GM18873 (cell line): ENCODE measurements around the gene CLASRP.

Experiments
- ATAC-seq: cut with Tn5 transposase; IDR thresholded peaks from one replicate; pipeline ENCODE4 v1.9.1; 2021; ENCODE audit warnings: mild to moderate bottlenecking, moderate library complexity, moderate number of reproducible peaks; ENCODE audit not compliant: unreplicated experiment, low FRiP score

Gene CLASRP

DNA sequence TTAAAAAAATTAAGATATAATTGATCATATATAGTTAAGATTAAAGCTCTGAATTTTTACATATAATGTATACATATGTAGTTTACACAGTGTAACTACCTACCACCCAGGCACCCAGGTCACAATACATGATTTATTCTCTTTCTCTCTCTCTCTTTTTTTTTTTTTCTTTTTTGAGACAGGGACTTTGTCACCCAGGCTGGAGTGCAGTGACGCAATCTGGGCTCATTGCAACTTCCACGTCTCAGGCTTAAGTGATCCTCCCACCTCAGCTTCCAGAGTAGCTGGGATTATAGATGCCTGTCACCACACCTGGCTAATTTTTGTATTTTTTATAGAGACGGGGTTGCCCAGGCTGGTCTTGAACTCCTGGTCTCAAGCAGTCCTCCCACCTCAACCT lies 18.8 kb upstream of the CLASRP start:
- ATAC-seq: no peak

DNA sequence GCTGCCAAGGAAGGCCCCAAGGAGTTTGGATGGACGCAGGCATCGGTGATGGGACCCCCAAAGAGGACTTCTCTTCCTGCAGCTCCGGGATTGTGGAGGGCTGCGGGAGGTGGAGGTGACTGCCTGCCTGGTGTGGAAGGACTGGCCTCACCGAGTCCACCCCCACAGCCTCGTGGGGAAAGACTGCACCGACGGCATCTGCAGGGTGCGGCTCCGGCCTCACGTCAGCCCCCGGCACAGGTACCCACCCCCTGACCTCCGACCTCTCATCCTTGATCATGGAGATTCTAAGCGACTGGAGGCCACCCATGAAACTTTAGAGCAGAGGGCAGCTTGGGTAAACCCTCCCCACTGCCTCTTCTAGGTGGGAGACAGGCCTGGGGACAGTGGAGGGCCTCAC lies 16.9 kb upstream of the CLASRP start:
- no peak for ATAC-seq

DNA sequence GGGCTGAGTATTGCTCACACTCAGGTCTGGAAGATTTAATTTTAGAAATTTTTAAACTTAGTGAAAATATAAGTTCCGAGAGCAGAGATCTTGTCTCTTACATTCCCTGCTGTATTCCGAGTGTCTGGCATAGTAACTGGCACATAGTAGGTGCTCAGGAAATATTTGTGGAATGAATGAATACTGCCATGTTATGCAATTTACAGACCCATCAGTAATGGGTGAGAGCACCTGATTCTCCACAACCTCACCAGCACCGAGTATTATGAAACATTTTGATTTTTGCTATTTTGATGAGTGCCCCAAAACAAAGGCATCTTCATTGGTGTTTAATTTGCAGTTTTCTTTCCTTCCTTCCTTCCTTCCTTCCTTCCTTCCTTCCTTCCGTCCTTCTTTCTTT lies 15.8 kb upstream of the CLASRP start:
- no peak for ATAC-seq

DNA sequence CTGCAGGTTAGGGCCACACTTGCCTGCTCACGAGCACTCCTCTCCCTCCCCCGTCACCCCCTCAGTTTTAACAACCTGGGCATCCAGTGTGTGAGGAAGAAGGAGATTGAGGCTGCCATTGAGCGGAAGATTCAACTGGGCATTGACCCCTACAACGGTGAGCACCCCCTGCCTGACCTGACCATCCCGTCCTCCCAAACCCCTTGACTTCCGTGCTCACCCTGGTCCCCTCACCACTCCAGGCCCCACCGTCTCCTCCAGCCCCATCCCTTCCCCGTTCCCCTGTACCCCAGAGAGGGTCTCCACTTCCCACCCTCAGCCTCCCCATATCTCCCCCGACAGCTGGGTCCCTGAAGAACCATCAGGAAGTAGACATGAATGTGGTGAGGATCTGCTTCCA lies 13.6 kb upstream of the CLASRP start:
- no peak for ATAC-seq

DNA sequence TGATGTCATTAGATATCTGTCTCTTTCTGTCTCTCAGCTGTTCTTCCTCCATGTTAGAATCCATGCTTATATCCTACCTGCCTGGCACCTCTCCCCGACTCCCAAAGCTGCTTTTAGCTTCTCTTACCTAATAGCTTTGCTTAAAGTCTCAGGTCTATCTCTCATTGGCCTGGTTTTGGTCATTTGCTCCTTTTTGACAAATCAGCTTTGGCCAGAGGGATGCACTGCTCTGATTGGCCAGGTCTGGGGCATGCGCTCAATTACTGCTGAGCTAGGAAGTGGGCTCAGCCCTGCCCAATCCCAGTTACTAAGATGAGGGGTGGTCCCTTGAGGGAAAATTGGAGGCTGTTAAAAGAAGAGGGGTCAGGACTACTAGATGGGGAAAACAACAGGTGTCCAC lies 11.5 kb upstream of the CLASRP start:
- no peak for ATAC-seq

DNA sequence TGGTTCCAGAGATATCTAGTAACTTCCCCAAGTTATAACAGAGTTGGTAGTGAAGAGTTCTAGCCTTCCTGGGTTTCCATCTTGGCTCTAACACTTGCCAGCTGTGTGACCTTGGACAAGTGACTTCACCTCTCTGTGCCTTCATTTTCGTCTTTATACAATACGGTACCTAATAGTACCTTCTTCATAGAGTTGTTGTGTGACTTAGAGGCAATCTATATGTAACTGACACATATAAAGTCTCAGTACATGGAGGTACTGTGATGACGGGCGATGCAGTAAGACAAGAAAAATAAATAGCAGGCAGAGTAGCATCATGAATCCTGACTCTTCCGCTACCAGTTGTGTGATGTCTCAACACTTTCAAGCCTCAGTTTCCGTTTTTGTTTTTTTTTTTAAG lies 8.0 kb upstream of the CLASRP start:
- ATAC-seq: no peak

DNA sequence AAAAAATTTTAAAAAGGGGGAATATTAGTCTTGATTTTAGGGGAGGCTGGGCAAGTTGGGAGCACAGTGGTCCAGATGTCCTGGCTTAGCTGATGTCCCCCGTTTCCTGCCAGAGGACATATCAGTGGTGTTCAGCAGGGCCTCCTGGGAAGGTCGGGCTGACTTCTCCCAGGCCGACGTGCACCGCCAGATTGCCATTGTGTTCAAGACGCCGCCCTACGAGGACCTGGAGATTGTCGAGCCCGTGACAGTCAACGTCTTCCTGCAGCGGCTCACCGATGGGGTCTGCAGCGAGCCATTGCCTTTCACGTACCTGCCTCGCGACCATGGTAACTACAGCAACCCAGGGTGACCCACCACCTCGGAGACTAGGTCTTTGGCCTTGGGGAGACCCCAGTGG lies 6.4 kb upstream of the CLASRP start:
- ATAC-seq: no peak

DNA sequence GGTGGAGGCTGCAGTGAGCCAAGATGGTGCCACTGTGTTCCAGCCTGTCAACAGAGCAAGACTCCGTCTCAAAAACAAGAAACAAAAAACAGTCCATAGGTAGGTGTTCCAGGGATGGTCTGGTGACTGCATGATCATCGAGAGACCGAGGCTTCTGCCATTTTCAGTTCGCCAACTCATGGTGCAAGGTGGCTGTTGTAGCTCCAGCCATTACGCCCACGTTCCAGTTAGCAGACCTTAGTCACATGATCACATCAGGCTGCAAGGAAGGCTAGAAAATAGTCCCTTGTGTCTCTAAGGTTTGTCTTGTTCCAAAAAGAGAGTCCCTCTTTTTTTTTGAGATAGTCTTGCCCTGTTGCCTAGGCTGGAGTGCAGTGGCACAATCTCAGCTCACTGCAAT lies 3.1 kb upstream of the CLASRP start:
- ATAC-seq: no peak

DNA sequence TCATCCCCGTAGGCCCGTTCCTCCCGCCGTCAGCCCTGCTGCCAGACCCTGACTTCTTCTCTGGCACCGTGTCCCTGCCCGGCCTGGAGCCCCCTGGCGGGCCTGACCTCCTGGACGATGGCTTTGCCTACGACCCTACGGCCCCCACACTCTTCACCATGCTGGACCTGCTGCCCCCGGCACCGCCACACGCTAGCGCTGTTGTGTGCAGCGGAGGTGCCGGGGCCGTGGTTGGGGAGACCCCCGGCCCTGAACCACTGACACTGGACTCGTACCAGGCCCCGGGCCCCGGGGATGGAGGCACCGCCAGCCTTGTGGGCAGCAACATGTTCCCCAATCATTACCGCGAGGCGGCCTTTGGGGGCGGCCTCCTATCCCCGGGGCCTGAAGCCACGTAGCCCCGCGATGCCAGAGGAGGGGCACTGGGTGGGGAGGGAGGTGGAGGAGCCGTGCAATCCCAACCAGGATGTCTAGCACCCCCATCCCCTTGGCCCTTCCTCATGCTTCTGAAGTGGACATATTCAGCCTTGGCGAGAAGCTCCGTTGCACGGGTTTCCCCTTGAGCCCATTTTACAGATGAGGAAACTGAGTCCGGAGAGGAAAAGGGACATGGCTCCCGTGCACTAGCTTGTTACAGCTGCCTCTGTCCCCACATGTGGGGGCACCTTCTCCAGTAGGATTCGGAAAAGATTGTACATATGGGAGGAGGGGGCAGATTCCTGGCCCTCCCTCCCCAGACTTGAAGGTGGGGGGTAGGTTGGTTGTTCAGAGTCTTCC lies 1.3 kb upstream of the CLASRP start:
- ATAC-seq: no peak

DNA sequence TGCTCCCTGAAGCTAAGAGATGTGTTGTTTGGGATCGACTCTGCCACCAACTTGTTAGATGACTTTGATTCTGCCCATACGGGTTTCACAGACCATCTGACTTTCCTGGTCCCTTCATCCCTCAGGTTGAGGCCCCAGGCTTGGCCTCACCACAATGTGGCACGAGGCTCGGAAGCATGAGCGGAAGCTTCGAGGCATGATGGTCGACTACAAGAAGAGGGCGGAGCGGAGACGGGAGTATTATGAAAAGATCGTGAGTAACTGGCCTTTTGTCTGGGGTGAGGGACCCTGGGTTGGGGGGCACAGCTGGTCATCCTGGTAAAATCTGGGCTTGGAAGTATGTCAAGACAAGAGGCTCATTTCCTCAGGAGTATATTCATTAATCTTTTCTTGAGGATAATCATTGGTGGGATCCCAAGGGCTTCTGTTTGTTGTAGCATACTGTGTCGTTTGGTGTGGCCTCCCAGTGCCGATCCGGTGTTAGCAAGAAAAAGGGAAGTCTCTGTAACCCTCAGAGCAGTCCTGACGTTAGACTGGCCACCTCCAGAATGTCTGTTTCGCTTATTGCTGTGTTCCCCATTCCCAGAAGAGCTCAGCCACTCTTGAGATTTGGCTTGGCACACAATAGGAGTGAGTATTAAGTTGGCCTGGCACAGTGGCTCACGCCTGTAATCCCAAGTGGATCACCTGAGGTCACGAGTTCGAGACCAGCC lies 1.4 kb downstream of the CLASRP start:
- ATAC-seq: no peak

DNA sequence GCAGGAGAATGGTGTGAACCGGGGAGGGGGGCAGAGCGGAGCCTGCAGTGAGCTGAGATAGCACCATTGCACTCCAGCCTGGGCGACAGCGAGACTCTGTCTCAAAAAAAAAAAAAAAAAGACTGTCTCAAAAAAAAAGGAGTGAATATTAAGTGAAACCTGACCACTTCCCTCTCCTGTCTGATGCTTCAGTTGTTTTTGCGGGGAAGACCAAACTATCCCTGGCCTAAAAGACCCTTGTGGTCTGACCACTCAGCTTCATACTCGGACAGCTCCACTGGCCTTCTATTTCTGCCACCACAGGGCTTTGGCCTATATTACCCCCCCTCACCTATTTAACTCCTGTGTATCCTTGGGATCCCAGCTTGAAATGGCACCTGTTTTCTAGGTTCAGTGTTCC lies 2.3 kb downstream of the CLASRP start:
- no peak for ATAC-seq

DNA sequence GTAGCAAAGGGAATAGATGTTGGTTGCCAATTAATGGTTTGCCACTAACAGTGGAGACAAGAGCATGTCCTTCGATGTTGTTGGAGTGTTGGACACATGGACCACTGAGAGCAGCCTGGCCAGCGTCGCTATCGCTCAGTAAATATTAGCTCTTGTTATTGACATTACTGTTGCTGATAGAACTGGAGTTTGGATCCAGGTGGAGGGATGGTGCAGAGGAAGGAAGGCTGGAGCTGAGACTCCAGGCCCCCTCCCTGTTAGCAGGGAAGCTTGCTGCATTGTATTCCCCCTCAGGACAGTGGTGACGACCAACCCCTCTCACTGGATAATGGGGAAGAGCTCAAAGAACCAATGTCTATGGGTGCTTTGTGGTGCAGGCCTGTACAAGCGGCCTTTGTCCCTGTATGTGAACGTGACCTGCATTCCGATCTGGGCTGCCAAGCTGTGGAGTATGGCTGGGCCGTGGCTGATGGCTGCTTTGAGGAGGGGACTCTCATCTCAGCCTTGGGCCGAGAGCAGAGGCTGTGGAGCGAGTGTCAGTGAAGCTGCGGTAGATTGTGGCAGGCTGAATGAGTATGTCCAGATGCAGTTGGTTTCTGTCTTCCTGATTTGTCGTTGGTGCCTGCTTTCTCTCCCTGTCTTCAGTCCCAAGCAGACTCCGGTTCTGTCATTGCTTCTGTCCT lies 7.0 kb downstream of the CLASRP start:
- ATAC-seq: no peak

DNA sequence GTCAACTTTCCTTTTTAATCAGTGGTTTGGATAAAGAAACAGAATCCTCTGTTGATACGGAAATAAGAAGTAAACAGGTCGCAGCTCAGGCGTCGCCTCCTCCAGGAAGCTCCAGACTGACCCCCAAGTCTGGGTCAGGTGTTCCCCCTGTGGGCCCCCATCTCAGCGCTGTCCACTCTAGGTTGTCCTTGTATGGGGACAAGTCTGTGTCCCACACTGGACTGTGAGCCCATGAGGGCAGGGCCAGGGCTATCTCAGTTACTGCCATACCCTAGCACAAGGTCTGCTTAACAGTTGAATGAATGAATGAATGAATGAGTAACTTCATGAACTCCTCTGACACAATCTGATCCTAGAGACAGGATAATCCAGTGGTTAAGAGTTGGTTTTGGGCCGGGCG lies 7.5 kb downstream of the CLASRP start:
- no peak for ATAC-seq

DNA sequence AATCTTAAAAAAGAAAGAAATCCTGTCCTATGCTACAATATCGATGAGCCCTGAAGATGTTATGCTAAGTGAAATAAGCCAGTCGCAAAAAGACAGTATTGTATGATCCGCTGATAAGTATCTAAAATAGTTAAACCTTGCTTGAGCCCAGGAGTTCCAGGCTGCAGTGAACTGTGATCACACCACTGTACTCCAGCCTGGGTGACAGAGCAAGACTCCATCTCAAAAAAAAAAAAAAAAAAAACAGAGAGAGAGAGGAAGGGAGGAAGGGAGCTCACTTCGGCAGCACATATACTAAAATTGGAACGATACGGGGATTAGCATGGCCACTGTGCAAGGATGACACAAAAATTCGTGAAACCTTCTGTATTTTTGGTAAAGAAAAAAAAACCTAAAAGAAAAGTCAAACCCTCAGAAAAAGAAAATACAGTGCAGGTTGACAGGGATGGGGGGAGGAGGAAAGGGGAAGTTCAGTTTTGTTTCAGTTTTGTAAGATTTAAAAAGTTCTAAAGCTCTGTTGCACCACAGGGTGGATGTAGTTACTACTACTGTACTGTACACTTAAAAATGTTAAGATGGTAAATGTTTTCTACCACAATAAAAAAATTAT lies 8.4 kb downstream of the CLASRP start:
- ATAC-seq: no peak

DNA sequence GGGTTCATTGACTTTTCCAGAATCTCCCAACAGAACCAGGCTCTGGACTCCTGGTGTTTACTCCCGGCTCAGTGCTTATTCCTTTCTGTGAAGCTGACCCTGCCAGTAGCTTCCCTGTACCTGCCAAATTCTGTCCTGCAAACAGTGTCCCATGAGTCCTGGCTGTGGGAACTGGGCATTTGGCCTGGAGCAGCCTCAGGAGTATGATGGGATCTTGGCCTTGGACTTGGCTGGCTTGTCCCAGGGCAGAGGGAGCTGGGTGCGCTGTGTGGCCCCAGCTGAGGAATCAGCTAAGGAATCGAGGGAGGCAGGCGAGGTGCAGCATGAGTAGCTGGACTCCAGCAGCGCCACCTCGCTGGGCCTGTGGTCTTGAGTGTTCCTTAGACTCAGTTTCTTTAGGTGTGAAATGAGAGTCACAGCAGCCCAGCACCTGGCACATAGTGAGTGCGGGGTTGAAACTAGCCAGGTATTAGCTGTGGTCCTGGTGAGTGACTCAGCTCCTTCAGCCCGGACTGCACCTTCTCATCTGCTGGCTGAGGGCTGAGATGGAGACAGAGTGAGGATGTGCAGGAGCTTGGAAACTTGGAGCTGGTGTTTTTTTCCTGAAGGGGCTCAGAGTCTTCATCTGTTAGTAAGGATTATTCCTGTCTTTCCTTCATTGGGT lies 10.4 kb downstream of the CLASRP start:
- ATAC-seq: no peak

DNA sequence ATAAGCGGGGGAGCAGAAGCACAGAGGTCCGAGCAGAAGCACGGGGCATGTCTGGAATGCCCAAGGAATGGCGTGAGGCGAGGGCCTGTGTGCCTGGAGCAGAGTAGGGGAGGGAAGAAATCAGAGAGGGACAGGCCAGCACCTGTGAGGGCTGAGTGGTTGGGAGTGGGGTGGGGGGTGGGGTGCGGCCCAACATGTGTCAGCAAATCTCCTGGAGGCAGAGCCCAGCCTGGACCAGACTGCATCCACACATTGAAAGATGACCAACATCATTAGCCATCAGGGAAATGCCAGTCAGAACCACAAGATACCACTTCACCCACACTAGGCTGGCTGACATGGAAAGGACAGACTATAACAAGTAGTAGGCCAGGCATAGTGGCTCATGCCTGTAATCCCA lies 11.2 kb downstream of the CLASRP start:
- ATAC-seq: no peak

DNA sequence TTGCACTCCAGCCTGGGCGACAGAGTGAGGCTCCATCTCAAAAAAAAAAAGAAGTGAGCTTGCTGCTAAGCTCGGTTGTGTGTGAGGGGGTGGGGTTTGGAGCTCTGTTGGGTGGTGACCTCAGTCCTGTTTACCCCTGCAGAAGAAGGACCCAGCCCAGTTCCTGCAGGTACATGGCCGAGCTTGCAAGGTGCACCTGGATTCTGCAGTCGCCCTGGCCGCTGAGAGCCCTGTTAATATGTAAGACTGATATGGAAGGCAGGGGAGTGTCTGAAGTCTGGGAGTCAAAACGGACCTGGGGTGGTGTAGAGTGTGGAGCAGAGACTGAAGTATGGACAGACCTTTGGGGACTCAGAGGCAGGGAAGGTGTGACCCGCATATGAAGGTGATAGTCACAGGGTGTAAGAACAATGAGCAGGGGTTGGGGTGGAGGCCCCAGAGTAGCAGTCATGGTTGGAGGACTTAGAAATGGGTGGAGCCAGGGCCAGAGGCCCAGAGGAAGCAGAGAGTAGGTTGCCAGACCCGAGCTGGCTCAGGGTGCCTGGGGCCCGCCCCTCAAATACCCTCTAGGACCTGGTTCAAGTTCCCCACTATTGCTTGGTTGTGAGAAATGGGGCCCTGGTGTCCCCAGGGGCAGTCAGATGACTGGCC lies 13.2 kb downstream of the CLASRP start:
- ATAC-seq: no peak

DNA sequence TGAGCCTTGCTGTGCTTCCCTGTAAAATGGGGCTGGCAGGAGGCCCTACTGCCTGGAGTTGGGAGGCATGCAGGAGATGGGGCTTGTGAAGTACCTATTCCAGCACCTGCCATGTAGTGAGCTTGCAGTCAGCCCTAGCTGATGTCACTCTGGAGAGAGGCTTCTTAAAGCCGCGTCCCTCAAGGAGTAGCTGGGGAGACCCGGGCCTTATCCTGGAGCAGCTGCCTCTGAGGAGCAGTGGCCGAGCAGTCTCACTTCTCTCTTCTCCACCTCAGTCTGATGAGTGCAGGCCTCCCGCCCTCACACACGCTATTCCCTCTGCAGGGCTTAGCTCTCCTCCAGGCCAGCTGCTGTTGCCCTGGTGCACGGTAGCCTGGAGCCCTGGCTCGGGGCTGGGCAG lies 18.0 kb downstream of the CLASRP start:
- no peak for ATAC-seq

DNA sequence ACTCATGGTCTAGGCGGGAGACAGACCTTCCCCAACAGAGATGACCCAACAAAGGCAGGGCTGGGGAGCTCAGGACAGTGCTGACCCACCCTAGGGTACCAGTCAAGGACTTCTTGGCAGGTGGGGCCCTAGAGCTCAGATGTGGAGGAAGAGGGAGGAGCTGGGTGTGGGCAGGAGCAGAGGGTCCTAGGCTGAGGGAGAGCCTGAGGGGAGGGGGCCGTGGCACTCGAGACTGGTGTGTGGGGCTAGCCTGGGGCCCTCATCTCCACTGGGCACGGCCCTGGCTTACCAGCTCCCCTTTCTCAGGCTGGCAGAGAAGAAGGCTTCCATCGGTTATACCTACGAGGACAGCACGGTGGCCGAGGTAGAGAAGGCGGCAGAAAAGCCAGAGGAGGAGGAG lies 18.6 kb downstream of the CLASRP start:
- ATAC-seq: no peak

DNA sequence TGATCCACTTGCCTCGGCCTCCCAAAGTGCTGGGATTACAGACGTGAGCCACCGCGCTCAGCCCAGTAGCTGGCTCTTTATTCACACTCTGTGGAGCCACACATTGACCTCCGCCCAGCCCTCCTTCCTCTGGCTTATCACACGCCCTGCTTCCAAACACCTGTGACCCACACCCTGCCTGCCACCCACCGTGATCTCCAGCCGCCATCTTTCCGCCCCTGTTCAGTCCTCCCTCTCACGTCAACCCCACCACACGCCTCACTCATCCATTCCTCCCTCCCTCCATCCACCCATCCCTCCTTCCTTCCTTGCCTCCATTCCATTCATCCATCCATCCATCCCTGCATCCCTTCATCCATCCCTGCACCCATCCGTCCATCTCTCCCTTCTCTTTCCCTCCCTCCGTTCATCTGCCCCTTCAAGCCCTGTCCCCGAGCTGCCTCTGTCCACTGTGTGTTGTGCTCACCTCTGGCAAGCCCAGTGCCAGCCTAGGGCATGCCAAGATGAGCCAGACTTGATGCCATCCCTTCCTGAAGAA lies 19.8 kb downstream of the CLASRP start:
- ATAC-seq: no peak
